Ovary (tissue), 3 donors: ENCODE measurements around the gene RASA4B.
A peak's percentile ranks its signal among the peaks of the same experiment; 100 is the strongest.

ENCODE experiments used
- CTCF ChIP-seq, 3 donors: fragments of 450-650 bp in 2 of 3; fragments of 200-600 bp in 1 of 3; IDR thresholded peaks; one replicate each; pipeline versions ENCODE4 v1.5.1 to v1.8.0; 2016 to 2022; ENCODE audit warnings: antibody characterized with exemption in 3 of 3, mild to moderate bottlenecking in 1 of 3
- POLR2A ChIP-seq: fragments of 450-650 bp; IDR thresholded peaks from one replicate; pipeline ENCODE4 v1.6.1; 2017; ENCODE audit warnings: antibody characterized with exemption, mild to moderate bottlenecking, moderate library complexity
- donor health status: DM: no; HTN: no; CAD: no.

GRCh38 chr7:102433219-102434038, 84.1 kb downstream of the RASA4B start, which contains the start of gene ORAI2:
- TF ChIP-seq POLR2A (peak; percentile 17), CTCF (IDR thresholded peaks at IDR 0.05) (no peak)
